ENCODE results near the gene USP53.
A peak's percentile ranks its signal among the peaks of the same experiment; 100 is the strongest.

Gene USP53

GRCh38 chr4:119296356-119296755 lies 83.8 kb downstream of the USP53 start:
- no peak for DNase-seq
- no peak for TF ChIP-seq CTCF (IDR thresholded peaks at IDR 0.05)
- H3K4me3 Mint-ChIP-seq: no peak overlapping the region
- peak overlapping the region; percentile 75 for H3K27ac Mint-ChIP-seq
- H3K36me3 Mint-ChIP-seq (ENCODE audit: low read depth): peaks cover 47% of the 10 kb centered on the region
- H3K9me3 Mint-ChIP-seq: peaks cover 10% of the 10 kb centered on the region
- H3K4me1 Mint-ChIP-seq: peaks cover 25% of the 10 kb centered on the region
- H3K27me3 Mint-ChIP-seq (ENCODE audit: low read depth, poor library complexity): no peaks in the 10 kb centered on the region

GRCh38 chr4:119297795-119298194 lies 85.3 kb downstream of the USP53 start:
- peaks cover 10% of the 10 kb centered on the region for H3K9me3 Mint-ChIP-seq
- H3K4me3 Mint-ChIP-seq: peak overlapping the region; percentile 91
- H3K4me1 Mint-ChIP-seq: peaks cover 25% of the 10 kb centered on the region
- H3K27me3 Mint-ChIP-seq (ENCODE audit: low read depth, poor library complexity): no peaks in the 10 kb centered on the region
- H3K36me3 Mint-ChIP-seq (ENCODE audit: low read depth): peaks cover 41% of the 10 kb centered on the region
- H3K27ac Mint-ChIP-seq: no peak overlapping the region
- no peak for DNase-seq
- no peak for TF ChIP-seq CTCF (IDR thresholded peaks at IDR 0.05)

- Mint-ChIP-seq H3K4me3 (peak overlapping the region; percentile 91), H3K36me3 (ENCODE audit: low read depth) (peaks cover 39% of the 10 kb centered on the region), H3K27me3 (ENCODE audit: low read depth, poor library complexity) (peaks cover 11% of the 10 kb centered on the region), H3K4me1 (peaks cover 25% of the 10 kb centered on the region), H3K27ac (peak overlapping the region; percentile 100), H3K9me3 (peaks cover 10% of the 10 kb centered on the region)
- TF ChIP-seq CTCF (IDR thresholded peaks at IDR 0.05): no peak
- no peak for DNase-seq
Observed at GRCh38 chr4:119299260-119299671, 86.8 kb downstream of the USP53 start.

- no peak for TF ChIP-seq CTCF (IDR thresholded peaks at IDR 0.05)
- Mint-ChIP-seq H3K4me3 (peak overlapping the region; percentile 91), H3K9me3 (peaks cover 10% of the 10 kb centered on the region), H3K27ac (peak overlapping the region; percentile 100), H3K27me3 (ENCODE audit: low read depth, poor library complexity) (peaks cover 12% of the 10 kb centered on the region), H3K36me3 (ENCODE audit: low read depth) (peaks cover 39% of the 10 kb centered on the region), H3K4me1 (peaks cover 25% of the 10 kb centered on the region)
- no peak for DNase-seq
Observed at GRCh38 chr4:119299741-119300100, 87.2 kb downstream of the USP53 start.

GRCh38 chr4:119300101-119300978 lies 87.8 kb downstream of the USP53 start:
- H3K4me1 Mint-ChIP-seq: peaks cover 25% of the 10 kb centered on the region
- peak; percentile 92 for DNase-seq
- H3K9me3 Mint-ChIP-seq: peaks cover 10% of the 10 kb centered on the region
- H3K4me3 Mint-ChIP-seq: peak overlapping the region; percentile 91
- peak overlapping the region; percentile 100 for H3K27ac Mint-ChIP-seq
- peaks cover 12% of the 10 kb centered on the region for H3K27me3 Mint-ChIP-seq (ENCODE audit: low read depth, poor library complexity)
- TF ChIP-seq CTCF (IDR thresholded peaks at IDR 0.05): no peak
- H3K36me3 Mint-ChIP-seq (ENCODE audit: low read depth): peaks cover 39% of the 10 kb centered on the region

Measured in nephron progenitor cell (in vitro differentiated cells).